H9 (cell line): ENCODE data around the gene B3GNT5. TPM values are rescaled to one million over a fixed set of nuclear protein-coding genes. Genes with fewer than 3 reads are reported as not detected.

Experiments used
- DNase-seq: peaks from one replicate; pipeline ENCODE4 v3.0.0-alpha.2; 2017
- H2AFZ ChIP-seq: one replicate; pipeline ENCODE4 v1.6.1; 2013; ENCODE audit warnings: mild to moderate bottlenecking, low read length, control low read depth, moderate library complexity
- H2AK5ac ChIP-seq: 2 replicates; pipeline ENCODE4 v1.6.1; 2013; ENCODE audit warnings: low read length, control low read depth, mixed read lengths; ENCODE audit not compliant: insufficient read length
- H2BK120ac ChIP-seq: one replicate; pipeline ENCODE4 v1.6.1; 2013; ENCODE audit warnings: low read depth, mild to moderate bottlenecking, low read length, control low read depth, inconsistent platforms; ENCODE audit not compliant: poor library complexity, severe bottlenecking
- H2BK12ac ChIP-seq: 2 replicates; pipeline ENCODE4 v1.6.1; 2013; ENCODE audit warnings: low read length, control low read depth, mixed read lengths, low read depth; ENCODE audit not compliant: insufficient read length
- H2BK15ac ChIP-seq: 2 replicates; pipeline ENCODE4 v1.6.1; 2013; ENCODE audit warnings: low read depth, low read length, control low read depth
- H2BK20ac ChIP-seq: one replicate; pipeline ENCODE4 v1.6.1; 2013; ENCODE audit warnings: low read depth, mild to moderate bottlenecking, low read length, control low read depth, inconsistent platforms; ENCODE audit not compliant: poor library complexity, severe bottlenecking
- H2BK5ac ChIP-seq: 2 replicates; pipeline ENCODE4 v1.6.1; 2013; ENCODE audit warnings: low read length, control low read depth, mixed read lengths; ENCODE audit not compliant: insufficient read length
- H3K14ac ChIP-seq: 2 replicates; pipeline ENCODE4 v1.6.1; 2013; ENCODE audit warnings: low read length, control low read depth; ENCODE audit not compliant: insufficient read depth
- H3K18ac ChIP-seq: 2 replicates; pipeline ENCODE4 v1.6.1; 2013; ENCODE audit warnings: low read depth, mild to moderate bottlenecking, mixed read lengths, low read length, control low read depth; ENCODE audit not compliant: insufficient read length
- H3K23ac ChIP-seq: 2 replicates; pipeline ENCODE4 v1.6.1; 2013; ENCODE audit warnings: low read length, control low read depth, mixed read lengths, low read depth; ENCODE audit not compliant: insufficient read length
- H3K23me2 ChIP-seq: 2 replicates; pipeline ENCODE4 v1.6.1; 2013; ENCODE audit warnings: low read depth, mild to moderate bottlenecking, mixed read lengths, low read length, control low read depth; ENCODE audit not compliant: insufficient read length, poor library complexity, severe bottlenecking
- H3K27ac ChIP-seq: 2 replicates; pipeline ENCODE4 v1.5.1; 2013; ENCODE audit warnings: low read length, control low read depth, mixed read lengths, low read depth; ENCODE audit not compliant: insufficient read length
- H3K27me3 ChIP-seq: 2 replicates; pipeline ENCODE4 v1.6.1; 2013; ENCODE audit warnings: low read length, control low read depth, inconsistent platforms; ENCODE audit not compliant: insufficient read depth
- H3K4ac ChIP-seq: 2 replicates; pipeline ENCODE4 v1.6.1; 2013; ENCODE audit warnings: low read depth, mild to moderate bottlenecking, control low read depth, inconsistent platforms, low read length, moderate library complexity
- H3K4me1 ChIP-seq: 2 replicates; pipeline ENCODE4 v1.6.1; 2013; ENCODE audit warnings: low read length, control low read depth, inconsistent platforms; ENCODE audit not compliant: insufficient read depth
- H3K4me2 ChIP-seq: 2 replicates; pipeline ENCODE4 v1.6.1; 2013; ENCODE audit warnings: low read length, control low read depth, mixed read lengths; ENCODE audit not compliant: insufficient read length, insufficient read depth
- H3K56ac ChIP-seq: 2 replicates; pipeline ENCODE4 v1.6.1; 2013; ENCODE audit warnings: low read depth, mild to moderate bottlenecking, mixed read lengths, low read length, control low read depth; ENCODE audit not compliant: insufficient read length
- H3K79me1 ChIP-seq: 2 replicates; pipeline ENCODE4 v1.6.1; 2013; ENCODE audit warnings: low read depth, mild to moderate bottlenecking, moderate library complexity, low read length, control low read depth, inconsistent platforms; ENCODE audit not compliant: insufficient read depth, poor library complexity, severe bottlenecking
- H3K79me2 ChIP-seq: 2 replicates; pipeline ENCODE4 v1.6.1; 2013; ENCODE audit warnings: low read length, control low read depth, inconsistent platforms; ENCODE audit not compliant: insufficient read depth
- H3K9ac ChIP-seq: 2 replicates; pipeline ENCODE4 v1.6.1; 2013; ENCODE audit warnings: low read length, control low read depth, mixed read lengths; ENCODE audit not compliant: insufficient read length; ENCODE audit errors: extremely low read depth
- H3K9me3 ChIP-seq: one replicate; pipeline ENCODE4 v1.6.1; 2013; ENCODE audit warnings: low read depth, low read length, inconsistent platforms; ENCODE audit not compliant: control insufficient read depth
- H3T11ph ChIP-seq: one replicate; pipeline ENCODE4 v1.6.1; 2013; ENCODE audit warnings: mild to moderate bottlenecking, low read length, control low read depth, inconsistent platforms
- H4K20me1 ChIP-seq: one replicate; pipeline ENCODE4 v1.6.1; 2013; ENCODE audit not compliant: control insufficient read depth, insufficient read length, insufficient read depth
- H4K5ac ChIP-seq: 2 replicates; pipeline ENCODE4 v1.6.1; 2013; ENCODE audit warnings: low read depth, mild to moderate bottlenecking, mixed read lengths, low read length, control low read depth; ENCODE audit not compliant: insufficient read length
- H4K8ac ChIP-seq: replicated peaks from 2 replicates; pipeline ENCODE4 v1.6.1; 2013; ENCODE audit warnings: low read length, control low read depth, mixed read lengths, low read depth; ENCODE audit not compliant: insufficient read length
- H4K91ac ChIP-seq: 2 replicates; pipeline ENCODE4 v1.6.1; 2013; ENCODE audit warnings: low read depth, mild to moderate bottlenecking, moderate library complexity, mixed read lengths, low read length, control low read depth; ENCODE audit not compliant: insufficient read length
- H3K27ac Mint-ChIP-seq, 3 experiments: 2 replicates in 2 of 3; 3 replicates in 1 of 3; pipeline ENCODE4 v1.8.0; 2020 to 2021; ENCODE audit warnings: mixed read lengths in 3 of 3, mild to moderate bottlenecking in 1 of 3, moderate library complexity in 1 of 3
- H3K27me3 Mint-ChIP-seq: 2 replicates; pipeline ENCODE4 v1.8.0; 2021; ENCODE audit warnings: low read depth, mild to moderate bottlenecking, moderate library complexity, mixed read lengths
- H3K36me3 Mint-ChIP-seq, 3 experiments: 2 replicates in 2 of 3; 3 replicates in 1 of 3; pipeline ENCODE4 v1.8.0; 2020 to 2021; ENCODE audit warnings: low read depth in 3 of 3, mixed read lengths in 3 of 3; ENCODE audit not compliant: insufficient read depth in 1 of 3
- H3K4me1 Mint-ChIP-seq, 2 experiments: 2 replicates each; pipeline ENCODE4 v1.8.0; 2020; ENCODE audit warnings: mixed read lengths in 2 of 2
- H3K4me3 Mint-ChIP-seq, 2 experiments: 2 replicates in 1 of 2; 3 replicates in 1 of 2; pipeline ENCODE4 v1.8.0; 2020 to 2021; ENCODE audit warnings: mild to moderate bottlenecking in 2 of 2, mixed read lengths in 2 of 2, moderate library complexity in 1 of 2
- H3K9me3 Mint-ChIP-seq, 2 experiments: 2 replicates in 1 of 2; 3 replicates in 1 of 2; pipeline ENCODE4 v1.8.0; 2020; ENCODE audit warnings: mild to moderate bottlenecking in 2 of 2, mixed read lengths in 2 of 2, moderate library complexity in 1 of 2
- CTCF ChIP-seq: fragments of 200-600 bp; sonication (generic); conservative IDR thresholded peaks from 3 replicates; pipeline ENCODE4 v1.8.0; 2021; ENCODE audit warnings: antibody characterized with exemption, mild to moderate bottlenecking
- WGBS: extraction: QIAGEN DNeasy Blood & Tissue Kit; methylation state at CpG from one replicate; pipeline ENCODE4 v1.1.7; 2013; ENCODE audit warnings: missing lambda C conversion rate, low lambda C conversion rate, mixed read lengths; ENCODE audit not compliant: insufficient read length; ENCODE audit errors: extremely low coverage; 5-methylcytosine and 5-hydroxymethylcytosine counted together
- total RNA-seq: library from RNA; stranded (reverse); gene quantifications from 2 replicates; pipeline ENCODE4 v1.2.1, GENCODE V29; 2021

B3GNT5 gene
- total RNA-seq, 1 experiment from 2014 or later = 7.3 TPM

- no peak overlapping the region for H4K8ac ChIP-seq
- H2BK5ac ChIP-seq = no peak overlapping the region
- no peak for DNase-seq
- H2AK5ac ChIP-seq = no peak overlapping the region
- H2BK15ac ChIP-seq = no peak overlapping the region
- Mint-ChIP-seq H3K27me3 (no peaks in the 10 kb centered on the region), H3K36me3 (peaks cover 0 to 4% (median 4%) of the 10 kb centered on the region in 3 experiments; a peak in 2 of 7 replicates), H3K27ac (no peak overlapping the region), H3K9me3 (no peaks in the 10 kb centered on the region), H3K4me3 (no peak overlapping the region), H3K4me1 (peaks cover 2 to 10% of the 10 kb centered on the region in 2 experiments; a peak in 2 of 4 replicates)
- H3T11ph ChIP-seq = no peak overlapping the region
- H2BK120ac ChIP-seq = no peak overlapping the region
- no peak overlapping the region for H3K9ac ChIP-seq
- H3K27me3 ChIP-seq = no peaks in the 10 kb centered on the region
- no peak overlapping the region for H3K56ac ChIP-seq
- no peaks in the 10 kb centered on the region for H3K23me2 ChIP-seq
- no peak overlapping the region for H3K4me2 ChIP-seq
- no peak overlapping the region for H2AFZ ChIP-seq
- H4K91ac ChIP-seq = no peak overlapping the region
- H3K23ac ChIP-seq = no peak overlapping the region
- no peak overlapping the region for H3K18ac ChIP-seq
- no peak overlapping the region for H2BK12ac ChIP-seq
- TF ChIP-seq CTCF = no peak
- no peaks in the 10 kb centered on the region for H3K79me1 ChIP-seq
- H3K9me3 ChIP-seq = no peaks in the 10 kb centered on the region
- no peak overlapping the region for H3K4ac ChIP-seq
- no CpG with 5 or more reads among the region's 5 CpGs for WGBS
- no peak overlapping the region for H3K27ac ChIP-seq
- H2BK20ac ChIP-seq = no peak overlapping the region
- H4K5ac ChIP-seq = no peak overlapping the region
- no peaks in the 10 kb centered on the region for H3K79me2 ChIP-seq
- H3K4me1 ChIP-seq = peaks cover 12% of the 10 kb centered on the region; the same call in 1 of the 2 replicates
- no peak overlapping the region for H3K14ac ChIP-seq
- H4K20me1 ChIP-seq = no peaks in the 10 kb centered on the region
These were observed 8.2 kb downstream of the B3GNT5 start for GRCh38 chr3:183261151-183261724.
